Germinal center (tissue), 1 donor: ENCODE measurements around the gene DNAJC5.
A peak's percentile ranks its signal among the peaks of the same experiment; 100 is the strongest.

ENCODE experiments used
- DNase-seq: peaks from one replicate; pipeline ENCODE4 v3.0.0; 2012; ENCODE audit warnings: mixed read lengths, low spot score

The DNAJC5 gene

GRCh38 chr20:63940472-63941266, 45.7 kb downstream of the DNAJC5 start:
- DNase-seq = no peak

GRCh38 chr20:63941282-63942081, 46.6 kb downstream of the DNAJC5 start:
- peak; percentile 62 for DNase-seq

GRCh38 chr20:63942250-63942951, 47.5 kb downstream of the DNAJC5 start:
- no peak for DNase-seq

GRCh38 chr20:63942969-63943807, 48.3 kb downstream of the DNAJC5 start:
- DNase-seq = no peak

DNA sequence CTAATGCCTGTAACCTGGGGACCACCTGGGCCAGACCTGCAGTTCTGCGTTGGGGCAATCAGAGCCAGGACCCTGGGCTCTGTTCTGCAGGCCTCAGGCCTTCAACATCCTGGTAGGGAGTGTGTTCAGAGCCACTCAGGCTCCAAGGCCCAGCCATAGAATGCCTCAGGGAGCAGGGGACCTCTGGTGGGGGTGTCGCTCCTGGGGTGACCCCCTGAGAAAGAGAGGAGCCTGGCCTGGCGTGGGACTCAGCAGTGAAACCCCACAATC, 48.8 kb downstream of the DNAJC5 start:
- no peak for DNase-seq

- no peak for DNase-seq
These were observed 49.4 kb downstream of the DNAJC5 start for GRCh38 chr20:63944078-63944941.

GRCh38 chr20:63945031-63945658, 50.2 kb downstream of the DNAJC5 start:
- no peak for DNase-seq

DNA sequence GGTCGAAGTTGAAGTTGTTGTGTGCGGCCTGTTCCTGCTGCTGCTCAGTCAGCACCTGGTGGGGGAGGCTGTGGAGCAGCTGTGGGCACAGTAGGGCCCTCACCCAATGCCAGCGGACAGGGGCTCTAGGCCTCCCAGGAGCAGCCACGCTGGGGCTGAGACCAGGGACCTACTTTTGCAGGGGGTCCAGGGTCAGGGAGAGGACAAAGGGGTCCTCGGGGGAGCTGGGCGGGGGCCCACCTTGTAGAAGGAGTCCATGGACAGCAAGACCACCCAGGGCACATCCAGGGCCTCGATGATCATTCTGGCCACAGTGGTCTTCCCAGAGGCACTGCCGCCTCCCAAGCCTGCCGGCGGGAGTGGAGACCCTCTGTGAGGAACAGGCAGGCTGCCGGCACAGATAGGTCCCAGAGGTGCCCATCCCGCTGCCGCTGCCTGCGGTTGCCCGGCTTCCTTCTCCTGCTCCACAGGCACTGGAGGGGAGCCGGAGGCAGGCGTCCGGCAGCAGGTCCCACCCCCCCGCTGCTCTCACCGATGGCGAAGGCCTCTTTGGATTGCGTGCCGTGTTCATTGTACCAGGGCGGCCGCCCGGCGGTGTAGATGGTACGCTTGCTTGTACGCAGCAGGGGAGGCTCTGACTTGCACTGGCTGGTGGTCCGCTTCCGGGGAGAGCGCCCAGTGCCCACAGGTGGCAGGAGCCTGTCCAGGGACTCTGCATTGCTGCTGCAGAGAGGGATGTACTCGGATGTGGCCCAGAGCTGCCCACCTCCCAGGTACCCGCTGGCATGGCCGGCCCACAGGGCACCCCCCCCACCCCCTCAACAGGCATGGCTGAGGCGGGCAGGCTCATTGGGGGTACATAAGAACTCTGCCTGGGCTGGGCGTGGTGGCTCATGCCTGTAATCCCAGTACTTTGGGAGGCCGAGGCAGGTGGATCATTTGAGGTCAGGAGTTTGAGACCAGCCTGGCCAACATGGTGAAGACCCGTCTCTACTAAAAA, 51.3 kb downstream of the DNAJC5 start:
- no peak for DNase-seq

- no peak for DNase-seq
These were observed 52.2 kb downstream of the DNAJC5 start for GRCh38 chr20:63946986-63947637.

GRCh38 chr20:63947638-63948456, 52.9 kb downstream of the DNAJC5 start:
- DNase-seq = peak; percentile 44

DNA sequence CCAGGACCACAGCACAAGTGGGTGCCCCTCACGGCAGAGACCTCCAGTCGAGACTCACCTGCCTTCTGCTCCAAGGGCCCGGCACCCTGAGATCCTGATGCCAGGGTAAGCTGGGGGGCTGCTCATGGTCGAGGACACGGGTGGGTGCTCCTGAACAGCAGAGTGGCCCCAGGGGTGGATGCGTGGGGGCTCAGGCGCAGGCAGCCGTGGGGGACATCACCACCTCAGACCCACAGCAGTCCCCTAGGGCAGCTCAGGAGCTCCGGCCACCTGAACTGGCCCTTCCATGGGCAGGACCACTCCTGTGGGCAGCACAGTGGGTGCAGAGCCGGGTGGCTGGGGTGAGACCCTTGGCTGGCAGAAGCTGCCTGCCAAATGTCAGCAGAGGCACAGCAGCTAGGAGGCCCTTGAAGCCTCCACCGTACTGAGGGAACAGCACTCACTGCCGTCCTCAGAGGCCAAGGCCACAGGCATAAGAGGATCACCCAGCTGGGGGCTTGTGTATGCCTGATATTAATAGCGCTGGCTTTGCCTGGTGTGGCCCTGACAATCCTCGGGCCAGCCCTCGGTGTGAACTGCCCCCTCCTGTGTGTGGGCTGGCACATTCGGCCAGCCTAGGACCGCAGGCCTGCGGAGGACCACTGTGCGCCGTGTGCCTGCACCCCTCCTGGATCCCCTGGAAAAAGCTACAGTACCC, 55.9 kb downstream of the DNAJC5 start:
- DNase-seq = no peak

- no peak for DNase-seq
These were observed 56.7 kb downstream of the DNAJC5 start for GRCh38 chr20:63951398-63952209.

GRCh38 chr20:63952210-63952535, 57.2 kb downstream of the DNAJC5 start:
- DNase-seq = no peak

DNA sequence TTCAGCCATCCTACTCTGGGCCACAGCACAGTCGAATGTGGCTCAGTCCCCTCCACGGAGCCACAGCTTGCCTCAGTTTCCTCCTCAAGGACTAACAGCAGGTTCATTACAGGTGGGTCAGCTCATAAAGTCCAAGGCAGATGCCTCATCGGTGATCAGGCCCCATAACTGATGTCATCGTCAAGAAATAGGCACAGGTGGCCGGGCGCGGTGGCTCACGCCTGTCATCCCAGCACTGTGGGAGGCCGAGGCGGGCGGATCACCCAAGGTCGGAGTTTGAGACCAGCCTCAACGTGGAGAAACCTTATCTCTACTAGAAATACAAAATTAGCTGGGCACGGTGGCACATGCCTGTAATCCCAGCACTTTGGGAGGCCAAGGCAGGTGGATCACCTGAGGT, 57.8 kb downstream of the DNAJC5 start:
- DNase-seq = no peak

DNA sequence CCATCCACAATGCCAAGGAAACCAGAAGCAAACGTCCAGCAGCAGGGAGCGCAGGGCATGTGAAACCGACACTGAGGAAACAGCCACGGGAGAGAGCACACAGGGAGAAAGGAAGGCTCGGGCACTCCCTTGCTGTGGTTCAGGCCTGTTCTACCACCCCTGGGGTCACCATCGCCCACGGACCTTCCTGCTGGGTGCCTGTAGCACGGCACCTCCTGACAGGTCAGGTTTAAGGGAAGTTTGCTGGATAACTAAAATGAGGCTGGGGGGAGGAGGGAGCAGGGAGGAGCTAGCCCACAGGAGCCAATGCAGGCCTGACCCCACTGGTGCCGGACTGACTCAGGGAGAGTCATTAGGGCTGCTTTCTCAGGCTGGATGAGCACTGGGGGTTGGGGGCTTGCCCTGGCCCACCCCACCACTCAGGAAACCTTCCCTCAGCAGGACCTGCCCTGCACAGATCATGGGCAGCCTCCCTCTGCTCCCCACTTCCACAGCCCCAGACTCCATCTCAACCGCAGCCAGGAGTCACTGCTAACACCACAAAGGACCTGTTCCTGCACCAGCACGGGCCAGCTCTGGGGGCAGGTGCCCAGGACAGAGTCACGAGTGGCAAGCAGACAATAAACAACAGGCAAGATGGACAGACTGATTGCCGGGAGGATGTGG, 59.0 kb downstream of the DNAJC5 start:
- no peak for DNase-seq

- DNase-seq = peak; percentile 63
These were observed 60.4 kb downstream of the DNAJC5 start for GRCh38 chr20:63955281-63955826.
